Hepatocyte (in vitro differentiated cells): ENCODE results near the gene BACH2. TPM values are rescaled to one million over a fixed set of nuclear protein-coding genes. Genes with fewer than 3 reads are reported as not detected.

Experiments
- DNase-seq: peaks from one replicate; pipeline ENCODE4 v3.0.0-alpha.2; 2016; ENCODE audit warnings: low spot score
- H2AFZ ChIP-seq: fragments of 200-600 bp; sonication (generic); 2 replicates; pipeline ENCODE4 v1.6.0; 2016; ENCODE audit warnings: antibody characterized with exemption, mild to moderate bottlenecking
- H3K27ac ChIP-seq: fragments of 200-600 bp; sonication (generic); 2 replicates; pipeline ENCODE4 v1.5.1; 2016; ENCODE audit warnings: mild to moderate bottlenecking
- H3K27me3 ChIP-seq: fragments of 200-600 bp; sonication (generic); 2 replicates; pipeline ENCODE4 v1.6.1; 2016
- H3K36me3 ChIP-seq: fragments of 200-600 bp; sonication (generic); replicated peaks from 2 replicates; pipeline ENCODE4 v1.5.1; 2016; ENCODE audit warnings: low read depth; ENCODE audit not compliant: insufficient read depth
- H3K4me1 ChIP-seq: fragments of 200-600 bp; sonication (generic); 2 replicates; pipeline ENCODE4 v1.5.1; 2016; ENCODE audit warnings: mild to moderate bottlenecking, moderate library complexity; ENCODE audit not compliant: insufficient read depth
- H3K4me2 ChIP-seq: fragments of 200-600 bp; sonication (generic); 2 replicates; pipeline ENCODE4 v1.6.0; 2016
- H3K4me3 ChIP-seq: fragments of 200-600 bp; sonication (generic); 2 replicates; pipeline ENCODE4 v1.5.1; 2016; ENCODE audit warnings: mild to moderate bottlenecking
- H3K79me2 ChIP-seq: fragments of 200-600 bp; sonication (generic); 2 replicates; pipeline ENCODE4 v1.6.0; 2017; ENCODE audit warnings: mild to moderate bottlenecking
- H3K9me2 ChIP-seq: fragments of 200-600 bp; sonication (generic); replicated peaks from 2 replicates; pipeline ENCODE4 v1.6.0; 2017; ENCODE audit warnings: mild to moderate bottlenecking; ENCODE audit not compliant: insufficient read depth
- H3K9me3 ChIP-seq: fragments of 200-600 bp; sonication (generic); 2 replicates; pipeline ENCODE4 v1.5.1; 2016; ENCODE audit warnings: low read depth, mild to moderate bottlenecking
- H4K20me1 ChIP-seq: fragments of 200-600 bp; sonication (generic); 2 replicates; pipeline ENCODE4 v1.6.0; 2016; ENCODE audit warnings: mild to moderate bottlenecking; ENCODE audit not compliant: insufficient read depth, poor library complexity, severe bottlenecking
- EZH2 ChIP-seq: fragments of 200-600 bp; sonication (generic); IDR thresholded peaks from 2 replicates; pipeline ENCODE4 v1.6.1; 2016; ENCODE audit warnings: antibody characterized with exemption, mild to moderate bottlenecking, borderline replicate concordance
- EZH2phosphoT487 ChIP-seq: fragments of 200-600 bp; sonication (generic); IDR thresholded peaks from one replicate; pipeline ENCODE4 v1.6.1; 2018; ENCODE audit warnings: antibody characterized with exemption, mild to moderate bottlenecking, low read depth, moderate library complexity; ENCODE audit not compliant: unreplicated experiment, severe bottlenecking
- WGBS: methylation state at CpG from one replicate; pipeline ENCODE4 v1.1.6; 2016; ENCODE audit warnings: low lambda C conversion rate; ENCODE audit errors: missing lambda C conversion rate; 5-methylcytosine and 5-hydroxymethylcytosine counted together
- polyA plus RNA-seq: library from polyadenylated mRNA; unstranded; fragments of >200 nt; fragmentation: Nextera tagmentation; extraction: Ambion mirVana; gene quantifications from 2 replicates; pipeline ENCODE4 v1.2.1, GENCODE V29; 2016
- total RNA-seq: library from RNA; depleted of rRNA; stranded (reverse); fragments of >200 nt; gene quantifications from 2 replicates; pipeline ENCODE4 v1.2.3, GENCODE V29; 2014
- TF ChIP-seq, protein P1 (sequence below): fragments of 200-600 bp; sonication (generic); IDR thresholded peaks from 2 replicates; pipeline ENCODE4 v1.5.1; 2016; ENCODE audit warnings: antibody characterized with exemption, mild to moderate bottlenecking; ENCODE audit not compliant: poor library complexity

BACH2 gene
- total and polyA plus RNA-seq, 2 experiments from 2014 or later, result 2.3 to 2.6 TPM

DNA sequence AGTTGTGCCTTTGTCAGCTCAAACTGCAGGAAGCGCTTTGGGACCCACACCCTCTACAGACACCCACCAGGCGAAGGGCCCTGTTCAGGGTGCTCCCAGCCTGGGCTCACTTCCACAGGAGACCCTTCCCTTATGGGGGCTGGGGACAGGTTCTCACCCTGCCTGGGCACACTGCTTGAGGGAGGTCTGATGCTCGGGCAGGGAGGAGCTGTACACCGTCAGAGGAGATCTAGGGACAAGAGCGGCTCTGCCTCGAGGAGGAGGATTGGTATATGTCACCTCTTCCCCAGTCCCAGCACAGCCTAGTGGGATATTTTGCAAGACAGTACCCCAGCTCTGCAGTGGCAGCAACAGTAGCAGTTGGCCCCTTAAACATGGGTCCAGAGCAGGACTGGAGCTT is 375.4 kb downstream of the BACH2 start:
- 94% methylated on average over 6 of the region's 6 CpGs for WGBS
- no peaks in the 10 kb centered on the region for H3K9me2 ChIP-seq

DNA sequence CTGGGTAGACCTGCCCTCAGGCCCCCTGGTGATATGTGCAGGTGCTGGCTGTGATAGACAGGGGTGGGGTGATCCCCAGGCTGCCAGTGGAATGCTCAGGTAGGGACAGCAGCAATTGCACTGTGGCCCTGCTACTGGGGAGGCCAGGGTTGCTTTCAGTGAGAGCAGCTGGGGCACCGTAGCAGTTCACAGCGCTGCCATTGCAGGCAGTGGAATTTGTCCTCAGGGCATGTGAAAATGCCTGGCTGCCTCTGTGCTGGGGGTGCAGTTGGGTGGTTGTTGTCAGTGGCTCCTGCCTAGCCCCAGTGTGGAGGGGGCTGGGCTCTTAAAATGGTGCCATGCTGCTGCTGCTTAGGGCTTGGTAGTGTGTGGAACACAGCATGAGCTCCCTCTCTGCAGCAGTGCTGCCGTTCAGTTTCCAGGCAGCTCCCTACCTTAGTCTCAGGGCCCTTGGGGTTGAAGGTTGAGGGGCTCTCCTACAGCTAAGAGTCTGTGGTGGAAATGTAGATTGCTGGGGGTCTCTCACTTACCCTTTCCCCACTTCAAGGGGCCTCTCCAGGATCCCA is 378.8 kb downstream of the BACH2 start:
- Histone ChIP-seq H3K36me3 (no peaks in the 10 kb centered on the region), H2AFZ (no peak overlapping the region), H3K4me3 (no peak overlapping the region), H3K9me3 (no peaks in the 10 kb centered on the region), H3K79me2 (no peaks in the 10 kb centered on the region), H3K4me1 (no peaks in the 10 kb centered on the region), H3K4me2 (no peak overlapping the region), H4K20me1 (no peaks in the 10 kb centered on the region), H3K9me2 (no peaks in the 10 kb centered on the region), H3K27me3 (no peaks in the 10 kb centered on the region), H3K27ac (no peak overlapping the region)
- WGBS, result 58% methylated on average over 3 of the region's 3 CpGs
- no peak for TF ChIP-seq EZH2phosphoT487
- no peak for TF ChIP-seq EZH2
- TF ChIP-seq, protein P1, sequence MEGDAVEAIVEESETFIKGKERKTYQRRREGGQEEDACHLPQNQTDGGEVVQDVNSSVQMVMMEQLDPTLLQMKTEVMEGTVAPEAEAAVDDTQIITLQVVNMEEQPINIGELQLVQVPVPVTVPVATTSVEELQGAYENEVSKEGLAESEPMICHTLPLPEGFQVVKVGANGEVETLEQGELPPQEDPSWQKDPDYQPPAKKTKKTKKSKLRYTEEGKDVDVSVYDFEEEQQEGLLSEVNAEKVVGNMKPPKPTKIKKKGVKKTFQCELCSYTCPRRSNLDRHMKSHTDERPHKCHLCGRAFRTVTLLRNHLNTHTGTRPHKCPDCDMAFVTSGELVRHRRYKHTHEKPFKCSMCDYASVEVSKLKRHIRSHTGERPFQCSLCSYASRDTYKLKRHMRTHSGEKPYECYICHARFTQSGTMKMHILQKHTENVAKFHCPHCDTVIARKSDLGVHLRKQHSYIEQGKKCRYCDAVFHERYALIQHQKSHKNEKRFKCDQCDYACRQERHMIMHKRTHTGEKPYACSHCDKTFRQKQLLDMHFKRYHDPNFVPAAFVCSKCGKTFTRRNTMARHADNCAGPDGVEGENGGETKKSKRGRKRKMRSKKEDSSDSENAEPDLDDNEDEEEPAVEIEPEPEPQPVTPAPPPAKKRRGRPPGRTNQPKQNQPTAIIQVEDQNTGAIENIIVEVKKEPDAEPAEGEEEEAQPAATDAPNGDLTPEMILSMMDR, result no peak
- no peak for DNase-seq

More for the DNA sequence above, 375.4 kb downstream of the BACH2 start:
- H3K27me3 ChIP-seq, result no peaks in the 10 kb centered on the region
- H2AFZ ChIP-seq, result no peak overlapping the region
- no peaks in the 10 kb centered on the region for H3K36me3 ChIP-seq
- H3K4me3 ChIP-seq, result no peak overlapping the region
- no peak overlapping the region for H3K27ac ChIP-seq
- H3K4me1 ChIP-seq, result no peaks in the 10 kb centered on the region
- no peak for DNase-seq
- H3K9me3 ChIP-seq, result no peaks in the 10 kb centered on the region
- no peaks in the 10 kb centered on the region for H4K20me1 ChIP-seq
- H3K79me2 ChIP-seq, result no peaks in the 10 kb centered on the region
- TF ChIP-seq EZH2phosphoT487, result no peak
- TF ChIP-seq, protein P1, result no peak
- no peak for TF ChIP-seq EZH2
- H3K4me2 ChIP-seq, result no peak overlapping the region

DNA sequence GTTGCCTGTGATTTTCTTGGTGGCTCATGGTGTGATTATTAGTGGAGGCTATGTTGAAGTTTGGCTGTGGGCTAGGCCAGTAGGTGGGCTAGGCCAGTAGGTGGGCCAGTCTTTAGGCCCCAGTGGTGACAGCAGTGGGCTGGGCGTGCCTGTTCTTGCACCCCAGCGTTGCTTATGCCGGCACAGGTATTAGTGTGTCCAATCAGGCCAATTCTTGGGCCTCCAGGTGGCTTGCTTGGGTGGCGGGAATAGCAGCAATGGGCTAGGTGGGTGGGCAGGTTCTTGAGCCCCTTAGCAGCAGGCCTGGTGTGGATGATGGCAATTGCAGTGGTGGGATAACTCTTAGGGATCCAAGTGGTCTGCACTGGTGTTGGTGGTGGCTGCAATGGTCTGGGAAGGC is 379.4 kb downstream of the BACH2 start:
- Histone ChIP-seq H2AFZ (no peak overlapping the region), H3K4me2 (no peak overlapping the region)

More for the DNA sequence above, 379.4 kb downstream of the BACH2 start:
- Histone ChIP-seq H3K4me3 (no peak overlapping the region), H3K27ac (no peak overlapping the region), H3K4me1 (no peaks in the 10 kb centered on the region), H3K9me3 (no peaks in the 10 kb centered on the region), H3K36me3 (no peaks in the 10 kb centered on the region), H3K9me2 (no peaks in the 10 kb centered on the region), H3K79me2 (no peaks in the 10 kb centered on the region), H4K20me1 (no peaks in the 10 kb centered on the region), H3K27me3 (no peaks in the 10 kb centered on the region)
- DNase-seq, result no peak
- WGBS, result 100% methylated on average over 4 of the region's 4 CpGs
- TF ChIP-seq, protein P1, result no peak
- TF ChIP-seq EZH2phosphoT487 (no peak), EZH2 (no peak)
